Mammary epithelial cell (primary cell): ENCODE results near the gene SULT2B1.

ENCODE experiments used
- CTCF ChIP-seq, 2 donors: IDR thresholded peaks in 1 of 2; conservative IDR thresholded peaks in 1 of 2; 2 replicates each; pipeline ENCODE4 v1.5.1; 2011 to 2012; ENCODE audit warnings: inconsistent platforms in 2 of 2, low read length in 2 of 2, mild to moderate bottlenecking in 2 of 2, control low read depth in 1 of 2, low read depth in 1 of 2; ENCODE audit not compliant: insufficient read depth in 1 of 2; ENCODE audit errors: extremely low read depth in 1 of 2
- EZH2 ChIP-seq: IDR thresholded peaks from 2 replicates; pipeline ENCODE4 v1.6.1; 2012; ENCODE audit warnings: low read length, inconsistent platforms, borderline replicate concordance

GRCh38 chr19:48627865-48628314 lies 75.9 kb downstream of the SULT2B1 start:
- TF ChIP-seq CTCF (conservative IDR thresholded peaks at IDR 0.05 in 1 of 2, IDR thresholded peaks at IDR 0.05 in 1 of 2; ENCODE audit: extremely low read depth in 1 of 2, insufficient read depth in 1 of 2, low read depth in 1 of 2, low read length in 2 of 2) (no peak), EZH2 (no peak)
